Adrenal gland (tissue), 12 donors: Measurements from ENCODE around the gene ABCF1. TPM values are rescaled to one million over a fixed set of nuclear protein-coding genes. Genes with fewer than 3 reads are reported as not detected.
A peak's percentile ranks its signal among the peaks of the same experiment; 100 is the strongest.

ENCODE experiments used
- DNase-seq, 7 donors: peaks; one replicate each; pipeline ENCODE4 v3.0.0-alpha.2; 2019 to 2020
- H3K27ac ChIP-seq, 5 donors: fragments of 200-600 bp; sonication (generic) in 4 of 5; 1 replicate in 3 of 5; 2 replicates in 2 of 5; pipeline versions ENCODE4 v1.5.1 to v1.8.0; 2016 to 2020; ENCODE audit warnings: mild to moderate bottlenecking in 1 of 5
- H3K27me3 ChIP-seq: fragments of 200-600 bp; 2 replicates; pipeline ENCODE4 v1.8.0; 2021
- H3K36me3 ChIP-seq, 2 donors: fragments of 200-600 bp; replicated peaks in 1 of 2; 1 replicate in 1 of 2; 2 replicates in 1 of 2; pipeline versions ENCODE4 v1.5.1 to v1.8.0; 2018 to 2022
- H3K4me1 ChIP-seq, 2 donors: fragments of 200-600 bp; replicated peaks in 1 of 2; 1 replicate in 1 of 2; 2 replicates in 1 of 2; pipeline versions ENCODE4 v1.5.1 to v1.8.0; 2018 to 2021
- H3K4me3 ChIP-seq, 4 donors: fragments of 200-600 bp; sonication (generic) in 3 of 4; one replicate each; pipeline ENCODE4 v1.5.1; 2016 to 2018
- H3K9me3 ChIP-seq, 3 donors: fragments of 200-600 bp; sonication (generic) in 1 of 3; replicated peaks in 1 of 3; 1 replicate in 2 of 3; 2 replicates in 1 of 3; pipeline versions ENCODE4 v1.5.1 to v1.8.0; 2016 to 2021
- CTCF ChIP-seq, 6 experiments: fragments of 450-650 bp in 4 of 6; fragments of 200-600 bp in 2 of 6; sonication (generic) in 1 of 6; IDR thresholded peaks; 1 replicate in 5 of 6; 2 replicates in 1 of 6; pipeline versions ENCODE4 v1.5.1 to v1.8.0; 2016 to 2021; ENCODE audit warnings: antibody characterized with exemption in 6 of 6, mild to moderate bottlenecking in 2 of 6, moderate library complexity in 1 of 6
- POLR2A ChIP-seq, 2 donors: fragments of 450-650 bp; IDR thresholded peaks; one replicate each; pipeline ENCODE4 v1.6.1; 2017; ENCODE audit warnings: antibody characterized with exemption in 2 of 2, mild to moderate bottlenecking in 2 of 2, moderate library complexity in 1 of 2
- WGBS, 4 donors: extraction: QIAGEN DNeasy Blood & Tissue Kit in 2 of 4; methylation state at CpG; one replicate each; pipeline versions ENCODE4 v1.1.5 to v1.1.7; 2013 to 2017; 5-methylcytosine and 5-hydroxymethylcytosine counted together
- intact Hi-C, 2 donors: fragments of 100-400 bp; cut with DNase I; formaldehyde crosslinking; loops; one replicate each; pipeline versions ENCODE4 v1.14.1 to v1.15.0; 2022 to 2023
- polyA plus RNA-seq, 3 donors: library from polyadenylated mRNA; stranded (reverse); fragments of 200-250 nt in 2 of 3; fragments of 350-450 nt in 1 of 3; fragmentation: Illumina TruSeq in 1 of 3; extraction: RNeasy Lipid Tissue Mini Kit (QIAGEN cat#74804) in 1 of 3; gene quantifications; one replicate each; pipeline ENCODE4 v1.2.3, GENCODE V29; 2013 to 2014
- total RNA-seq, 9 donors: library from RNA; depleted of rRNA in 4 of 9; stranded (reverse); fragments of >200 nt in 4 of 9; fragments of 120-200 nt in 1 of 9; fragmentation: NEBNext Ultra II Directional in 1 of 9; extraction: Animal tissue kit (Norgen Biotek cat#: 25700) in 1 of 9; gene quantifications; one replicate each; pipeline versions ENCODE4 v1.1.0 to v1.2.4, GENCODE V29; 2013 to 2023
- donor health status: healthy with polysubstance abuse.
- donor health status: Bipolar disorder and iron deficiency.
- donor health status: DM: yes; HTN: yes; CAD: no.
- donor health status: DM: no; HTN: no; CAD: no.
- donor health status: DM: no; HTN: no; CAD: no.
- donor health status: DM: yes; HTN: yes; CAD: no.

Gene ABCF1
- total and polyA plus RNA-seq, 12 donors, result 18.7 to 75.2 (median 37.6) TPM

- Histone ChIP-seq H3K9me3 (no peaks in the 10 kb centered on the region), H3K4me1 (peaks cover 5 to 43% of the 10 kb centered on the region in 2 donors), H3K4me3 (peak overlapping the region in 1 of 4 donors; percentile 85), H3K27ac (peak overlapping the region in 3 of 5 donors; percentile 83 to 96 (median 93)), H3K36me3 (no peaks in the 10 kb centered on the region), H3K27me3 (no peaks in the 10 kb centered on the region)
- TF ChIP-seq POLR2A (IDR thresholded peaks at IDR 0.05) (no peak), CTCF (IDR thresholded peaks at IDR 0.05) (no peak)
- WGBS, 4 donors, result 74 to 85% (median 82%) methylated on average over 1 of the region's 1 CpG
- intact Hi-C loops, result no loop called here
- DNase-seq, result no peak
These were observed 979 bp upstream of the ABCF1 start for GRCh38 chr6:30570263-30570662.

- Histone ChIP-seq H3K4me1 (peaks cover 5 to 43% of the 10 kb centered on the region in 2 donors), H3K27ac (peak overlapping the region; percentile 73 to 96 (median 88)), H3K9me3 (no peaks in the 10 kb centered on the region), H3K36me3 (no peaks in the 10 kb centered on the region), H3K4me3 (peak overlapping the region; percentile 9 to 85 (median 57)), H3K27me3 (no peaks in the 10 kb centered on the region)
- intact Hi-C loops, result no loop called here
- peak in 3 of 7 donors; percentile 48 to 62 (median 54) for DNase-seq
- TF ChIP-seq POLR2A (IDR thresholded peaks at IDR 0.05) (no peak), CTCF (IDR thresholded peaks at IDR 0.05) (no peak)
- WGBS, 4 donors, result 1% methylated on average over 18 of the region's 18 CpGs
These were observed 535 bp upstream of the ABCF1 start for GRCh38 chr6:30570740-30571074.

GRCh38 chr6:30571762-30572082, 480 bp downstream of the ABCF1 start:
- Histone ChIP-seq H3K9me3 (no peaks in the 10 kb centered on the region), H3K4me3 (peak overlapping the region; percentile 37 to 85 (median 78)), H3K27ac (peak overlapping the region; percentile 73 to 96 (median 88)), H3K36me3 (peaks cover 0 to 4% of the 10 kb centered on the region in 2 donors), H3K4me1 (peaks cover 5 to 43% of the 10 kb centered on the region in 2 donors), H3K27me3 (no peaks in the 10 kb centered on the region)
- 0 to 3% (median 0%) methylated on average over 8 of the region's 8 CpGs for WGBS, 4 donors
- intact Hi-C loops, result no loop called here
- no peak for DNase-seq
- TF ChIP-seq CTCF (IDR thresholded peaks at IDR 0.05) (no peak), POLR2A (IDR thresholded peaks at IDR 0.05) (no peak)

- intact Hi-C loops, result no loop called here
- TF ChIP-seq CTCF (IDR thresholded peaks at IDR 0.05), result no peak
- H3K4me3 ChIP-seq, result peak overlapping the region in 2 of 4 donors; percentile 71 to 85
These were observed 906 bp downstream of the ABCF1 start for GRCh38 chr6:30572148-30572547.

More at GRCh38 chr6:30572148-30572547, 906 bp downstream of the ABCF1 start:
- H3K27me3 ChIP-seq, result no peaks in the 10 kb centered on the region
- peaks cover 0 to 8% of the 10 kb centered on the region in 2 donors for H3K36me3 ChIP-seq
- peaks cover 5 to 43% of the 10 kb centered on the region in 2 donors for H3K4me1 ChIP-seq
- no peaks in the 10 kb centered on the region for H3K9me3 ChIP-seq
- peak overlapping the region in 3 of 5 donors; percentile 83 to 96 (median 93) for H3K27ac ChIP-seq
- no peak for DNase-seq
